K562 (cell line): ENCODE results near the gene DNAH17. TPM values are rescaled to one million over a fixed set of nuclear protein-coding genes. Genes with fewer than 3 reads are reported as not detected.

Source experiments
- ATAC-seq: fragments of 200-7000 bp; cut with Tn5 transposase; 3 replicates; pipeline ENCODE4 v1.9.1; 2020; ENCODE audit warnings: moderate library complexity
- BruUV-seq: library from RNA; stranded (reverse); fragments of 400-500 nt; replicated peaks from 2 replicates; lab custom pipeline; 2021; lab: Mats Ljungman, UMichigan
- CTCF ChIA-PET: fragments of 300-600 bp; formaldehyde crosslinking; extraction: SDS; loops from one replicate; lab custom pipeline; 2021; ENCODE audit warnings: low intra/inter-chr PET ratio; lab: Yijun Ruan, JAX
- POLR2A ChIA-PET: fragments of 300-600, 350-650 bp; sonication (Branson Sonifier 250); formaldehyde crosslinking; extraction: SDS; loops from one replicate; lab custom pipeline; 2021; ENCODE audit warnings: antibody characterized with exemption, inconsistent platforms; lab: Yijun Ruan, JAX
- DNase-seq, 4 experiments: peaks; one replicate each; pipeline versions ENCODE4 v3.0.0 to v3.0.0-alpha.2; 2011 to 2018; ENCODE audit warnings: low spot score in 3 of 4, mixed read lengths in 3 of 4; ENCODE audit errors: extremely low read depth in 1 of 4
- FAIRE-seq: peaks from 2 replicates; lab custom pipeline; 2011; peaks lifted over from hg19 to GRCh38; lab: Jason Lieb, UNC
- H2AFZ ChIP-seq: 2 replicates; pipeline ENCODE4 v1.6.0; 2011; ENCODE audit warnings: low read depth, low read length, control low read depth, inconsistent platforms
- H3K27ac ChIP-seq: fragments of 200-600 bp; 3 replicates; pipeline ENCODE4 v1.8.0; 2011; ENCODE audit warnings: low read depth, mild to moderate bottlenecking, control low read depth, inconsistent platforms, low read length, moderate library complexity, mixed read lengths; ENCODE audit errors: extremely low read depth
- H3K27me3 ChIP-seq, 2 experiments: fragments of 300-600 bp in 1 of 2; 2 replicates in 1 of 2; 3 replicates in 1 of 2; pipeline versions ENCODE4 v1.6.0 to v1.8.0; 2011; ENCODE audit warnings: inconsistent platforms in 2 of 2, low read length in 2 of 2, mild to moderate bottlenecking in 1 of 2, mixed read lengths in 1 of 2, moderate library complexity in 1 of 2; ENCODE audit not compliant: control insufficient read depth in 2 of 2, insufficient read depth in 2 of 2
- H3K36me3 ChIP-seq: fragments of 300-600 bp; 3 replicates; pipeline ENCODE4 v1.8.0; 2011; ENCODE audit warnings: mild to moderate bottlenecking, low read length, inconsistent platforms; ENCODE audit not compliant: control insufficient read depth, insufficient read depth
- H3K4me1 ChIP-seq, 2 experiments: fragments of 200-600 bp in 1 of 2; replicated peaks in 1 of 2; 2 replicates in 1 of 2; 3 replicates in 1 of 2; pipeline versions ENCODE4 v1.5.1 to v1.8.0; 2011; ENCODE audit warnings: inconsistent platforms in 2 of 2, low read length in 2 of 2, mild to moderate bottlenecking in 1 of 2, mixed read lengths in 1 of 2, moderate library complexity in 1 of 2; ENCODE audit not compliant: control insufficient read depth in 2 of 2, insufficient read depth in 2 of 2
- H3K4me2 ChIP-seq: 2 replicates; pipeline ENCODE4 v1.6.1; 2011; ENCODE audit warnings: low read length, control low read depth, inconsistent platforms, mixed read lengths; ENCODE audit not compliant: insufficient read depth
- H3K4me3 ChIP-seq: fragments of 200-600 bp; sonication (generic), shearing (Covaris generic); 2 replicates; pipeline ENCODE4 v1.5.1; 2016; ENCODE audit warnings: control low read depth, inconsistent platforms
- H3K79me2 ChIP-seq: fragments of 200-600 bp; 3 replicates; pipeline ENCODE4 v1.8.0; 2011; ENCODE audit warnings: low read length, inconsistent platforms; ENCODE audit not compliant: control insufficient read depth, insufficient read depth
- H3K9ac ChIP-seq, 2 experiments: 2 replicates each; pipeline versions ENCODE4 v1.6.0 to v1.6.1; 2011; ENCODE audit warnings: low read depth in 2 of 2, low read length in 2 of 2, control low read depth in 1 of 2, inconsistent platforms in 1 of 2, mild to moderate bottlenecking in 1 of 2, mixed read lengths in 1 of 2; ENCODE audit not compliant: insufficient read depth in 1 of 2
- H3K9me1 ChIP-seq: one replicate; pipeline ENCODE4 v1.6.0; 2011; ENCODE audit warnings: inconsistent platforms, mild to moderate bottlenecking, low read length, moderate library complexity; ENCODE audit not compliant: control insufficient read depth, insufficient read depth
- H3K9me3 ChIP-seq: replicated peaks from 2 replicates; pipeline ENCODE4 v1.5.1; 2011; ENCODE audit warnings: low read depth, low read length, inconsistent platforms; ENCODE audit not compliant: control insufficient read depth, insufficient read depth
- H4K20me1 ChIP-seq: replicated peaks from 2 replicates; pipeline ENCODE4 v1.6.1; 2011; ENCODE audit warnings: low read length, inconsistent platforms, mixed read lengths; ENCODE audit not compliant: control insufficient read depth, insufficient read depth
- ATF4 ChIP-seq: fragments of 450-650 bp; formaldehyde crosslinking; IDR thresholded peaks from 2 replicates; pipeline ENCODE4 v1.4.0; 2022; ENCODE audit warnings: mild to moderate bottlenecking, moderate library complexity
- ETS2 ChIP-seq: IDR thresholded peaks from 2 replicates; pipeline ENCODE4 v1.6.1; 2016; ENCODE audit warnings: borderline replicate concordance, missing genetic modification characterization, mild to moderate bottlenecking, moderate library complexity, missing compliant biosample characterization; ENCODE audit not compliant: poor library complexity, severe bottlenecking
- HDAC1 ChIP-seq, 2 experiments: fragments of 450-650 bp; IDR thresholded peaks; 2 replicates each; pipeline ENCODE4 v1.6.1; 2016 to 2017; ENCODE audit warnings: inconsistent platforms in 1 of 2, mild to moderate bottlenecking in 1 of 2, moderate library complexity in 1 of 2
- KAT7 ChIP-seq: sonication (generic); formaldehyde crosslinking; IDR thresholded peaks from 2 replicates; pipeline ENCODE4 v1.8.0; 2022; ENCODE audit warnings: missing genetic modification reagents, mild to moderate bottlenecking, borderline replicate concordance
- MNT ChIP-seq, 2 experiments: fragments of 450-650 bp; conservative IDR thresholded peaks; 2 replicates each; pipeline ENCODE4 v1.6.1; 2017; ENCODE audit warnings: mild to moderate bottlenecking in 2 of 2, moderate library complexity in 2 of 2
- OTX1 ChIP-seq: fragments of 450-650 bp; formaldehyde crosslinking; IDR thresholded peaks from 2 replicates; pipeline ENCODE4 v1.4.0; 2022; ENCODE audit warnings: mild to moderate bottlenecking
- PML ChIP-seq: IDR thresholded peaks from 2 replicates; pipeline ENCODE4 v1.6.1; 2012; ENCODE audit warnings: low read length, inconsistent platforms
- RHOXF2B ChIP-seq: fragments of 250-450 bp; sonication (Bioruptor Pico); conservative IDR thresholded peaks from 2 replicates; pipeline ENCODE4 v1.5.1; 2021
- SMARCE1 ChIP-seq: fragments of 450-650 bp; IDR thresholded peaks from 2 replicates; pipeline ENCODE4 v1.7.1; 2016; ENCODE audit warnings: mild to moderate bottlenecking
- SPI1 ChIP-seq: IDR thresholded peaks from 2 replicates; pipeline ENCODE4 v1.6.1; 2011; ENCODE audit warnings: low read depth, low read length, control low read depth, borderline replicate concordance
- TFAP4 ChIP-seq: sonication (generic); formaldehyde crosslinking; IDR thresholded peaks from 2 replicates; pipeline ENCODE4 v1.8.0; 2022; ENCODE audit warnings: missing genetic modification reagents, mild to moderate bottlenecking, moderate library complexity, borderline replicate concordance
- ZC3H4 ChIP-seq: sonication (generic); formaldehyde crosslinking; IDR thresholded peaks from 2 replicates; pipeline ENCODE4 v1.9.0; 2021; ENCODE audit warnings: missing genetic modification reagents, borderline replicate concordance
- WGBS: fragments of 100-300 bp; shearing (Covaris generic); methylation state at CpG from one replicate; pipeline ENCODE4 v1.1.6; 2016; ENCODE audit warnings: low coverage, mixed read lengths; ENCODE audit not compliant: insufficient coverage; ENCODE audit errors: missing lambda C conversion rate; 5-methylcytosine and 5-hydroxymethylcytosine counted together
- in situ Hi-C: fragments of 300-500 bp; cut with MboI; formaldehyde crosslinking; loops from 4 replicates; pipeline ENCODE4 v1.15.0; 2018; ENCODE audit warnings: inconsistent platforms, mixed read lengths
- intact Hi-C: fragments of 100-400 bp; cut with micrococcal nuclease; formaldehyde crosslinking; loops from 2 replicates; pipeline ENCODE4 v1.14.2; 2022
- polyA plus RNA-seq, 8 experiments: library from polyadenylated mRNA; depleted of rRNA in 4 of 8; stranded (reverse) in 5 of 8; unstranded in 3 of 8; fragments of >200 nt; fragmentation: Nextera tagmentation in 2 of 8; fragmentation: Illumina TruSeq in 1 of 8; extraction: Ambion mirVana in 2 of 8; extraction: Trizol in 1 of 8; gene quantifications; 2 replicates each; pipeline versions ENCODE4 v1.2.1 to v1.2.3, GENCODE V29; 2011 to 2014; ENCODE audit warnings: inconsistent platforms in 1 of 8, missing spikeins in 1 of 8
- total RNA-seq, 7 experiments: library from RNA; depleted of rRNA in 6 of 7; stranded (reverse); fragments of >200 nt in 6 of 7; fragmentation: Illumina TruSeq in 2 of 7; extraction: Trizol in 2 of 7; gene quantifications; 2 replicates each; pipeline versions ENCODE4 v1.2.1 to v1.2.3, GENCODE V29; 2011 to 2021; ENCODE audit warnings: low replicate concordance in 1 of 7

Gene DNAH17
- total and polyA plus RNA-seq, 9 of the 15 experiments (the other 6 are each of a cell fraction or from before 2014, with no cell fraction given): under 0.01 to 0.06 (median 0.03) TPM; not detected in 5

- TF ChIP-seq RHOXF2B (CRISPR knock-in tag) (no peak), SPI1 (no peak), OTX1 (CRISPR knock-in tag) (no peak), ETS2 (tag) (no peak), KAT7 (CRISPR knock-in tag) (no peak), ATF4 (no peak), HDAC1 (IDR thresholded peaks at IDR 0.05) (no peak), MNT (conservative IDR thresholded peaks at IDR 0.05) (no peak), SMARCE1 (no peak), ZC3H4 (CRISPR knock-in tag) (no peak), PML (no peak), TFAP4 (CRISPR knock-in tag) (no peak)
- H3K27me3 ChIP-seq: peaks cover 29 to 52% of the 10 kb centered on the region in 2 experiments
- no peak overlapping the region for H2AFZ ChIP-seq
- no peaks in the 10 kb centered on the region for H3K9me1 ChIP-seq
- BruUV-seq: no TSS peak
- no peak overlapping the region for H3K4me3 ChIP-seq
- H3K4me1 ChIP-seq: peaks cover 0 to 4% of the 10 kb centered on the region in 2 experiments; a peak in 1 of 5 replicates
- FAIRE-seq (no peak), ATAC-seq (no peak), DNase-seq (no peak)
- H3K79me2 ChIP-seq: no peaks in the 10 kb centered on the region
- in situ Hi-C loops: no loop called here
- WGBS: 1% methylated on average over 11 of the region's 11 CpGs
- no peak overlapping the region for H3K4me2 ChIP-seq
- ChIA-PET POLR2A (interaction anchor here (0.6 kb wide), 1 partner anchor 1171 kb away, joined by 4 read pairs; no protein-coding TSS in a partner anchor), CTCF (no interaction called here)
- no peak overlapping the region; a peak in 1 of 4 replicates for H3K9ac ChIP-seq
- no peaks in the 10 kb centered on the region for H3K9me3 ChIP-seq
- intact Hi-C loops: no loop called here
- H4K20me1 ChIP-seq: no peaks in the 10 kb centered on the region; the same call in none of the 2 replicates
- H3K27ac ChIP-seq: no peak overlapping the region
- no peaks in the 10 kb centered on the region for H3K36me3 ChIP-seq
These were observed 37.4 kb downstream of the DNAH17 start for GRCh38 chr17:78539781-78540180.
